ENCODE measurements around the gene OR51I1.
A peak's percentile ranks its signal among the peaks of the same experiment; 100 is the strongest.

Gene OR51I1, protein sequence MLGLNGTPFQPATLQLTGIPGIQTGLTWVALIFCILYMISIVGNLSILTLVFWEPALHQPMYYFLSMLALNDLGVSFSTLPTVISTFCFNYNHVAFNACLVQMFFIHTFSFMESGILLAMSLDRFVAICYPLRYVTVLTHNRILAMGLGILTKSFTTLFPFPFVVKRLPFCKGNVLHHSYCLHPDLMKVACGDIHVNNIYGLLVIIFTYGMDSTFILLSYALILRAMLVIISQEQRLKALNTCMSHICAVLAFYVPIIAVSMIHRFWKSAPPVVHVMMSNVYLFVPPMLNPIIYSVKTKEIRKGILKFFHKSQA

DNA sequence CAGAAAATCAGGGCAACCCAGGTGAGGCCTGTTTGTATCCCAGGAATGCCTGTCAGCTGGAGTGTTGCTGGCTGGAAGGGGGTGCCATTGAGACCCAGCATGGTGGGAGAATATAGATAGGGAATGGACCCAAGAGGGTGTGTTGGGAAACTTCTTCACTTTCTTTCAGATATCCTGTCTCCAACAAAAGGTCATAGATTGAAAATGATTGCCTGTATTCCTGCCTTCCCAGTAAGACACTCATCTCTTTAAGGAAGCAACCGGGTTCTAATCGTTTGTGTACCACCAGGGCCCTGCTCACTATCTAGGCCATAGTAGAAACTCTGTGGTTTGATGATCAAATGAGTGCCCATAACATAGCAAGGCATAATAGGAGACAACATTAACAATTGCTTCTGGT, at the start of gene OR51I1:
OR51I1 (minus strand) TSS at position 101 of the 400 bp plus-strand sequence; CDS start at position 101, 0 bp downstream.
- DNase-seq (ENCODE audit: low read depth in 2 of 2), result no peak

DNA sequence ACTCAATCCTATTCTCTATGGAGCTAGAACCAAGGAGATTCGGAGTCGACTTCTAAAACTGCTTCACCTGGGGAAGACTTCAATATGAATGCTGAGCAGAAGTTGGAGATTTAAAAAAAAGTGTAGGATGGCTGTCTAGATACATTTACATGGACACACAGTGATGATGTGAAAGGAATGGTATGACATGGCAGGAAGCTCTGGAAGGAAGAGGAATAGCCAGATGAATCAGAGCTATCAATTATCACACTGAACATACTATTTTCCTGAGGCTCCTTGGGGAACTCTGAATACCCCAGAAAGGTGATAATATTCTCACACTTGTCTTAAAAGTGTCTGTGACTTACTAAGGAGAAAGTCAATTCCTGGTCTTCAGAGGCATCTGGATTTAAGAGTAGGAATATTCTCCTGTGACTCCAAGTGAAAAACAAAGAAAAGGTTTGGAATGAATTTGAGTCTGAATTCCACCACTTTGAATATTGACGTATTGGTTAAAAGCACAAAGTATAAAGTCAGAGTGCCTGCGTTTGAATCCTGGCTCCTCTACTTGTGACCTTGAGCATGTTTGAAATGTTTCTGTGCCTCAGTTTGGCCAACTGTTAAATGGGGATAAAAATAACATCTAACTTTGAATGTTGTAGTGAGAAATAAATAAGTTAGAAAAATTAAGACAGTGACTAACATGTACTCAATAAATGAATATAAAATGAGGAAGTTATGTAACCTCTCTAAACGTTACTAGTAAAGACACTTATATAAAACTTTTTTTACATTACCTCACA, 48.5 kb upstream of the OR51I1 start:
- DNase-seq (ENCODE audit: low read depth in 2 of 2), result no peak

GRCh38 chr11:5488798-5489399, 47.6 kb upstream of the OR51I1 start:
- DNase-seq (ENCODE audit: low read depth in 2 of 2), result no peak

DNA sequence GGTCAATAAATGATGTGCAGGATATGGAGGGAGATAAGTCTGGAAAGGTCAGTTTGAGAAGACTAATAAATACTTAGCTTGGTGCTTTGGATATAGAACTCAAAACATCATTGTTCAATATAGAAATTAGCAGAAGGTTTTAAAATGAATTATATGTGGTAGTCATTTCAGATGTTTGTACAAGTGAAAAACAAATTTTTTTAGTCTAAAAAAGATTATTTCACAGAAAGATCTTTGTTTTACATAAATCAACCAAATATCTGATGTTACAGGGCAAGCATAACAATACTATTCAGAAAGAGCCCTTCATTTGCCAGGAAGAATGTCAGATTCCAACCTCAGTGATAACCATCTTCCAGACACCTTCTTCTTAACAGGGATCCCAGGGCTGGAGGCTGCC, 47.1 kb upstream of the OR51I1 start, which contains the start of gene OR52D1:
OR52D1 (plus strand) TSS at position 301 of the 400 bp plus-strand sequence; CDS start at position 323, 22 bp downstream.
- no peak for DNase-seq (ENCODE audit: low read depth in 2 of 2)

DNA sequence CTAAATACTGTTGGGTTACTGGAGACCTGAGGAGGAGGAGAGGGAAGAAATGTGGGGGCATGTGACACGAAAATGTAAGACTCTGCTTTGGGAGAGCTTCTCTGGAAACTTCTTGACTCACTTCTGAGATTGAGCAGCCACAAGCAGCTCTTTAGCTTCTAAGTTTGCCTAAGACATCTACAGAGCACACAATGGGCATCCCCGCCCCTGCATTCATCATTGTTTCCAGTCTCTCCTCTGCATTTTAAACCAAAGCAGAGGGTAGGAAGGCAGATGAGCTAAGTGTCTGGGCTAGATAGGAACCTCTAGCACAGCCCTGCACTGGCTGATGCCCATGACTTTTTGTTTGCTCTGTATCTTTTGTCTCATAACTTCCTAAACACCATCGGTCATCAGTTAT, 45.1 kb upstream of the OR51I1 start:
- DNase-seq (ENCODE audit: low read depth in 2 of 2), result no peak

DNA sequence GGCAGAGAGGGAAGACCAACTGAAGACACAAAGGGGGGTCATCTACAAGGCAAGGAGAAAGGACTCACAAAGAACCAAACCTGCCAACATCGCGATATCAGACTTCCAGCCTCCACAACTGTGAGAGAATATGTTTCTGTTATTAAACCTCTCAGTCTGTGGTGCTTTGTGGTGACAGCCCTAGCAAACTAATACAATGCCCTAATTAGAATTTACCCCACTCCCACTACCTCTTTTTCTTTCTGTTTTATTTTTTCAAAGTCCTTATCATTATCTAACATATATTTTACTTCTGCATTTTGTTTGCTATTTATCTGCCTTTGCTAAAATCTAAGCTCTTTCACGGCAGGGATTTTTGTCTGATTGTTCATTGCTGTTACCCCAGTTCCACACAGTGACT, 44.7 kb upstream of the OR51I1 start:
- no peak for DNase-seq (ENCODE audit: low read depth in 2 of 2)

GRCh38 chr11:5476186-5476819, 35.0 kb upstream of the OR51I1 start:
- DNase-seq (ENCODE audit: low read depth in 2 of 2), result peak in 1 of 2 donors; percentile 5

DNA sequence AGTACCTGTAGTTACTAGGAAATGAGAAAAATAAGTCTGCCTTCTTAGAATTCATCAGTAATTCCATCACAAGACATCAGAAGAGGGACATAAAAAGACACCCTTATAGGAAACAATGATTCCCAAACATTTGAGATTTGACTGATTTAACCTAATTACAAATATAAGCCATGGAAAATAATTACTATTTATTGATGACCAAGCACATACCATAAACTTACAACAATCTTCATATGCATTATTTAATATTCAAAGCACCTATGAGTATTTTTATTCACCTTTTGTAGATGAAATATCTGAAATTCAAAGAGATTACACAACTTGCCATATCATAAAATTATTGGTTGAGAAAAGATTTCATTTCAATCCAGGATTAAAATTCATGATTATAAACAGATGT, 32.6 kb upstream of the OR51I1 start:
- no peak for DNase-seq (ENCODE audit: low read depth in 2 of 2)

DNA sequence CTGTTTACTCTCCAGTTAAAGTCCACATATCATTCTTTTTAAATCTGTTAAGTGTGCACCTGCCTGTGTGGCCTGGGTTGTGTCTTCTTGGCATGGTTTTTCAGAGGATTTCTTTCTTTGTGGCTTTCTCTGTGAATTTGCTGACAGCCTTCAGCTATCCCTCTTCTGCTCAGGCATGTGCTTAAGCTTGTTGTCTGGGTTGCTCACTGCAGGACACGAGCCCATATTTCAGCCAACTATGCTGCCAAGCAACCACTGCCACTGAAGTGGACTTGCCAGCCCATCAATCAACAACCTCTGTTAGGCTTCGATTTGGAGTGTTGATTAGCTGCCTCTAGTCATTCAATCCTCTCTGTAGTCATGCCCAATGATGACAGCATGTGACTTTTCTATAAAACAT, 26.2 kb upstream of the OR51I1 start:
- DNase-seq (ENCODE audit: low read depth in 2 of 2), result no peak

DNA sequence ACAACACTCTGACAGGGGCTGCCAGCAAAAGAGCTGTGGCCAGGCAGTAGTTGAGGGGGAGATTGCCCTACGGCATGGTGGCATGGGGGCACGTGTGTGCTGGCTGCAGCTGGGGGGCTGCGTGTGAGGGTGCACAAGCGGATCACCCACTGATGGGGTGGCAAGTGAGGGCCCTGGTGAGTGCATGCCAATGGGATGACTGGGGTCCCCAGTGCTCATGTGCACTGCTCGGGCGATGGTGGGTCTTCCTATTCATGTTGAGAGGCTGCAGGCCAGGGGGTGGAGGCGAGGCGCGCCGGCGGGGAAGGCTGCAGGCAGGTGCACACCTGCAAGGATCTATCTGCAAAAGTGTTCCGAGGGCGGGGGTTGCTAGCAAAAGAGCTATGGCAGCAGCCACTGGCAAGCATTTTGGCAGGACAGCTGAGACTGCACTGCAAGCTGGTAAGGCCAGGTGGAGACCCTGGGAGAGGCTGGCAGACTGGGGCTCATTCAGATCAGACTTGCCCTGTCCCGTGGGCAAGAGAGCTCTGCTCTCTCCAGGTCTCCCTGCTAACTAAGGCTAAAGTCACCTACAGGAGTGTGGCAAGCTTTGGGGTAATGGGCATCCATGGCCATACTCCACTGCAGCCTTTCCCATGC, 19.8 kb upstream of the OR51I1 start:
- DNase-seq (ENCODE audit: low read depth in 2 of 2), result no peak

- no peak for DNase-seq (ENCODE audit: low read depth in 2 of 2)
Measured at GRCh38 chr11:5449432-5449831, 8.1 kb upstream of the OR51I1 start.

- no peak for DNase-seq (ENCODE audit: low read depth in 2 of 2)
Measured at GRCh38 chr11:5449023-5449422, 7.7 kb upstream of the OR51I1 start, which contains the start of gene OR51I2. Gene OR51I2, plus strand, starts transcription at chr11:5449323. Its CDS starts 4,166 bp downstream, at chr11:5453489.

DNA sequence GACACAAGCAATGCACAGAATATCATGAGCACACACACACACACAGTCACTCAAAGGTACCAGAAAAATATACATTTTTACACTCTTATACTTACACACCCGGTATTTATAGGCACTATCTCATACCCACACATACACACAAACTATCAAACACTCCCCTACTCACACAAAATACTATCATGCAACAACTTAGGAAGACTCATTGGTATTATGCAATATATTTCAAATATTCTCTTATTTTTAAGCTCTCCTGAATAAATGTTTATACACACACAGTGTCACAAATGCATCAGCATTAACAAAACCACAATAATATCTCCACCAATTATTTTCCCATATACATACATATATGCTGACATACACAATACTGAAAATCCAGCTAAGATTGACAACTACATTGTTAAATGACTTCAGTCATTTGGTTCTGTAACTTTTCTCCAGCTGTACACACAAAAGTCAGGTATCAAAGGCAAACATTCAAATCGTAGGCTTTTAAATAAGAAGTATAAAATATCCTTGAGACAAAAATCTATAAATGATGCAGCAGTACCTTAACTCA, 2.6 kb upstream of the OR51I1 start:
- no peak for DNase-seq (ENCODE audit: low read depth in 2 of 2)

- no peak for DNase-seq (ENCODE audit: low read depth in 2 of 2)
Measured at GRCh38 chr11:5423131-5423530, 18.2 kb downstream of the OR51I1 start.

GRCh38 chr11:5421811-5422210, 19.5 kb downstream of the OR51I1 start, which contains the start of gene OR51Q1:
Gene OR51Q1, plus strand, starts transcription at chr11:5422111. Its CDS starts 90 bp downstream, at chr11:5422201.
- no peak for DNase-seq (ENCODE audit: low read depth in 2 of 2)

DNA sequence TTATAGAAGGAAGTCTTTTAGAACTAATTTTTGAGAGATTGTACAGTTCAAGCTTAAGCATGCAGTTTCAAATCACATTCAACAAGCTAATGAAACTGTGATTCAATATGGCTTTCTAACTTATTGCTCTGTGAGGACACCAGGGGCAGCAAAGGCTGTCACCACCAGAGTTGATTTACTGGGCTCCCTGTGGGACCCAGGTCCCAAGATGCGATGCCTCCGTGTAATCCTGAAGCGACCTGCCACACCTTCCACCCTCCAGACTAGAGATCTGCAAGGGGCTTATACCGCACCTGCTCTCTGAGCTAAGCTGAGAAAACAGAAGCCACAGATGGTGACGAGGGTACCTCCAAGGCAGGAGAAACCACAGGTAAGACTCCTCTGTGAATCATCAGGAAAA, 20.3 kb downstream of the OR51I1 start:
- no peak for DNase-seq (ENCODE audit: low read depth in 2 of 2)

- no peak for DNase-seq (ENCODE audit: low read depth in 2 of 2)
Measured at GRCh38 chr11:5405173-5405572, 36.1 kb downstream of the OR51I1 start.

- no peak for DNase-seq (ENCODE audit: low read depth in 2 of 2)
Measured at GRCh38 chr11:5398936-5399335, 42.4 kb downstream of the OR51I1 start.

GRCh38 chr11:5394091-5394490, 47.2 kb downstream of the OR51I1 start:
- no peak for DNase-seq (ENCODE audit: low read depth in 2 of 2)
